WTC11 (cell line): ENCODE data around the gene WDR83. TPM values are rescaled to one million over a fixed set of nuclear protein-coding genes. Genes with fewer than 3 reads are reported as not detected.

ENCODE experiments used
- ATAC-seq: fragments of 200-7000 bp; cut with Tn5 transposase; 2 replicates; pipeline ENCODE4 v1.10.0; 2021; ENCODE audit warnings: mild to moderate bottlenecking, moderate library complexity
- CTCF ChIA-PET: fragments of 300-600 bp; sonication (Branson Sonifier 250); formaldehyde crosslinking; loops from one replicate; lab custom pipeline; 2021; ENCODE audit warnings: antibody characterized with exemption; lab: Charles Lee
- POLR2A ChIA-PET: fragments of 350-600 bp; sonication (Branson Sonifier 250); formaldehyde crosslinking; loops from one replicate; lab custom pipeline; 2021; ENCODE audit warnings: antibody characterized with exemption; lab: Charles Lee
- DNase-seq: peaks from one replicate; pipeline ENCODE4 v3.0.0; 2021; ENCODE audit warnings: low spot score
- H3K27ac Mint-ChIP-seq: 2 replicates; pipeline ENCODE4 v1.8.0; 2021; ENCODE audit warnings: mixed read lengths
- H3K27me3 Mint-ChIP-seq: 2 replicates; pipeline ENCODE4 v1.8.0; 2021; ENCODE audit warnings: low read depth, mild to moderate bottlenecking, moderate library complexity, mixed read lengths
- H3K36me3 Mint-ChIP-seq: 2 replicates; pipeline ENCODE4 v1.8.0; 2021; ENCODE audit warnings: mixed read lengths
- H3K4me1 Mint-ChIP-seq: 2 replicates; pipeline ENCODE4 v1.8.0; 2022; ENCODE audit warnings: mixed read lengths
- H3K4me3 Mint-ChIP-seq: 2 replicates; pipeline ENCODE4 v1.8.0; 2021; ENCODE audit warnings: mild to moderate bottlenecking, moderate library complexity, mixed read lengths
- H3K9me3 Mint-ChIP-seq: 2 replicates; pipeline ENCODE4 v1.8.0; 2021; ENCODE audit warnings: mixed read lengths
- CBFB ChIP-seq: sonication (generic); formaldehyde crosslinking; IDR thresholded peaks from 2 replicates; pipeline ENCODE4 v1.8.1; 2022; ENCODE audit warnings: mild to moderate bottlenecking, low read depth, missing genetic modification reagents
- CREM ChIP-seq: sonication (generic); formaldehyde crosslinking; IDR thresholded peaks from 2 replicates; pipeline ENCODE4 v1.8.1; 2022; ENCODE audit warnings: mild to moderate bottlenecking, missing genetic modification reagents, moderate library complexity
- ELF4 ChIP-seq: sonication (generic); formaldehyde crosslinking; IDR thresholded peaks from 2 replicates; pipeline ENCODE4 v1.8.1; 2022; ENCODE audit warnings: low read depth, mild to moderate bottlenecking, moderate library complexity, missing genetic modification reagents
- FOXJ3 ChIP-seq: sonication (generic); formaldehyde crosslinking; IDR thresholded peaks from 2 replicates; pipeline ENCODE4 v1.9.0; 2021; ENCODE audit warnings: missing genetic modification reagents, mild to moderate bottlenecking, borderline replicate concordance
- GABPB1 ChIP-seq: sonication (generic); formaldehyde crosslinking; IDR thresholded peaks from 2 replicates; pipeline ENCODE4 v1.8.1; 2023; ENCODE audit warnings: mild to moderate bottlenecking, missing genetic modification reagents
- MXD4 ChIP-seq: fragments of 250-450 bp; sonication (Bioruptor Pico); IDR thresholded peaks from 2 replicates; pipeline ENCODE4 v1.8.0; 2021; ENCODE audit warnings: mild to moderate bottlenecking, moderate library complexity, borderline replicate concordance
- MYBL2 ChIP-seq: sonication (generic); formaldehyde crosslinking; IDR thresholded peaks from 2 replicates; pipeline ENCODE4 v1.8.1; 2023; ENCODE audit warnings: mild to moderate bottlenecking, moderate library complexity, missing genetic modification reagents
- NFATC4 ChIP-seq: fragments of 250-450 bp; sonication (Bioruptor Pico); IDR thresholded peaks from 2 replicates; pipeline ENCODE4 v1.9.0; 2021; ENCODE audit warnings: mild to moderate bottlenecking
- SMAD4 ChIP-seq: sonication (generic); formaldehyde crosslinking; IDR thresholded peaks from 2 replicates; pipeline ENCODE4 v1.8.0; 2022; ENCODE audit warnings: mild to moderate bottlenecking, missing genetic modification reagents
- SP1 ChIP-seq: sonication (generic); formaldehyde crosslinking; conservative IDR thresholded peaks from 2 replicates; pipeline ENCODE4 v1.8.1; 2022; ENCODE audit warnings: missing genetic modification reagents
- ZNF263 ChIP-seq: sonication (generic); formaldehyde crosslinking; IDR thresholded peaks from 2 replicates; pipeline ENCODE4 v1.8.1; 2022; ENCODE audit warnings: low read depth, mild to moderate bottlenecking, moderate library complexity, missing genetic modification reagents
- ZNF396 ChIP-seq: fragments of 250-450 bp; sonication (Bioruptor Pico); IDR thresholded peaks from 2 replicates; pipeline ENCODE4 v1.8.0; 2021; ENCODE audit warnings: mild to moderate bottlenecking, moderate library complexity, borderline replicate concordance
- ZNF671 ChIP-seq: fragments of 250-450 bp; sonication (Bioruptor Pico); IDR thresholded peaks from 2 replicates; pipeline ENCODE4 v1.8.0; 2021; ENCODE audit warnings: mild to moderate bottlenecking
- total RNA-seq: library from RNA; stranded (reverse); gene quantifications from 3 replicates; pipeline ENCODE4 v1.2.3, GENCODE V29; 2021
- TF ChIP-seq, protein P1 (sequence below): sonication (generic); formaldehyde crosslinking; IDR thresholded peaks from 2 replicates; pipeline ENCODE4 v1.8.1; 2023; ENCODE audit warnings: mild to moderate bottlenecking, missing genetic modification reagents
- TF ChIP-seq, protein P2 (sequence below): fragments of 250-450 bp; sonication (Bioruptor Pico); IDR thresholded peaks from 2 replicates; pipeline ENCODE4 v1.9.0; 2021; ENCODE audit warnings: mild to moderate bottlenecking
- TF ChIP-seq, protein P3 (sequence below): sonication (generic); formaldehyde crosslinking; IDR thresholded peaks from 2 replicates; pipeline ENCODE4 v1.8.0; 2023; ENCODE audit warnings: missing genetic modification reagents, mild to moderate bottlenecking, borderline replicate concordance
- TF ChIP-seq, protein P4 (sequence below): sonication (generic); formaldehyde crosslinking; conservative IDR thresholded peaks from 2 replicates; pipeline ENCODE4 v1.8.1; 2023; ENCODE audit warnings: mild to moderate bottlenecking, low read depth, missing genetic modification reagents, moderate library complexity
- TF ChIP-seq, protein P5 (sequence below): sonication (generic); formaldehyde crosslinking; IDR thresholded peaks from 2 replicates; pipeline ENCODE4 v1.8.0; 2022; ENCODE audit warnings: mild to moderate bottlenecking, missing genetic modification reagents

WDR83 gene
- total RNA-seq, 1 experiment from 2014 or later, result 21.8 TPM

DNA sequence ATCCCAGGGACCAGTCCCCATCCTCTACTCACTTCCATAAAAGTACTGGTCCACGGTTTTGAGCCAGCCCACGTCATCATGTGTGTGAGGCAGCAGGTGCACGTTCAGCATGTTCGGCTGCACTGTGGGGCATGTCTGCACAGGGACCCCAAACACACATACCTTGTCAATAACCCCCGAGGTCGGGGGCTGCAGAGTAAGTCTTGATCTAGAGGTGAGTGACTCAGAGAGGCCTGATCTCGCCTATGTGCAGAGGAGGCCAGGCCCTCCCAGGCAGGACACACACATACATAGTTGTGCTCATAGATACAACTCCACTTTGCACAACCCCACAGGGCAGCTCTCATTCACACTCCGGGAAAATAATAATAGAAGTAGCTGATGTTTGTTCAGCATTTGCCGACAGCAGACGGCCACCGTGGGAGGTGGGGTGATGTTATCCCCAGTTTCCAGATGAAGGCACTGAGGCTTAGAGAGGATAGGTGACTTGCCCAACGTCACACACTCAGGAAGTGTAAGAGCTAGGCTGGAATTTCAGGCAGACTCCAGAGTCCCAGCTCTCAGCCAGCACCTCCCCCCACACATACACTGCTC, 839 bp upstream of the WDR83 start:
- CTCF ChIA-PET, result interaction anchor here (0.7 to 2.9 kb wide), 8 partner anchors 8 to 575 kb away, joined by 3 to 18 read pairs (median 5); no protein-coding TSS in a partner anchor
- no peaks in the 10 kb centered on the region for H3K9me3 Mint-ChIP-seq
- H3K27me3 Mint-ChIP-seq, result no peaks in the 10 kb centered on the region
- ATAC-seq, result no peak
- H3K4me1 Mint-ChIP-seq, result peaks cover 31% of the 10 kb centered on the region
- peak overlapping the region; percentile 98 for H3K4me3 Mint-ChIP-seq
- POLR2A ChIA-PET, result interaction anchor here (1.0 kb wide), 2 partner anchors 18 to 248 kb away, joined by 3 read pairs; no protein-coding TSS in a partner anchor
- H3K36me3 Mint-ChIP-seq, result peaks cover 8% of the 10 kb centered on the region; the same call in 1 of the 2 replicates
- peak overlapping the region; percentile 69 for H3K27ac Mint-ChIP-seq
- TF ChIP-seq ZNF263 (CRISPR knock-in tag) (no peak), CREM (CRISPR knock-in tag) (no peak), ZNF396 (CRISPR knock-in tag) (no peak), SP1 (CRISPR knock-in tag) (no peak), ZNF671 (CRISPR knock-in tag) (no peak), GABPB1 (CRISPR knock-in tag) (no peak), MXD4 (CRISPR knock-in tag) (no peak), CBFB (no peak)
- TF ChIP-seq, protein P1, sequence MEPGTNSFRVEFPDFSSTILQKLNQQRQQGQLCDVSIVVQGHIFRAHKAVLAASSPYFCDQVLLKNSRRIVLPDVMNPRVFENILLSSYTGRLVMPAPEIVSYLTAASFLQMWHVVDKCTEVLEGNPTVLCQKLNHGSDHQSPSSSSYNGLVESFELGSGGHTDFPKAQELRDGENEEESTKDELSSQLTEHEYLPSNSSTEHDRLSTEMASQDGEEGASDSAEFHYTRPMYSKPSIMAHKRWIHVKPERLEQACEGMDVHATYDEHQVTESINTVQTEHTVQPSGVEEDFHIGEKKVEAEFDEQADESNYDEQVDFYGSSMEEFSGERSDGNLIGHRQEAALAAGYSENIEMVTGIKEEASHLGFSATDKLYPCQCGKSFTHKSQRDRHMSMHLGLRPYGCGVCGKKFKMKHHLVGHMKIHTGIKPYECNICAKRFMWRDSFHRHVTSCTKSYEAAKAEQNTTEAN (CRISPR knock-in tag), result no peak
- TF ChIP-seq, protein P2, sequence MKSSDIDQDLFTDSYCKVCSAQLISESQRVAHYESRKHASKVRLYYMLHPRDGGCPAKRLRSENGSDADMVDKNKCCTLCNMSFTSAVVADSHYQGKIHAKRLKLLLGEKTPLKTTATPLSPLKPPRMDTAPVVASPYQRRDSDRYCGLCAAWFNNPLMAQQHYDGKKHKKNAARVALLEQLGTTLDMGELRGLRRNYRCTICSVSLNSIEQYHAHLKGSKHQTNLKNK (CRISPR knock-in tag), result no peak
- TF ChIP-seq, protein P3, sequence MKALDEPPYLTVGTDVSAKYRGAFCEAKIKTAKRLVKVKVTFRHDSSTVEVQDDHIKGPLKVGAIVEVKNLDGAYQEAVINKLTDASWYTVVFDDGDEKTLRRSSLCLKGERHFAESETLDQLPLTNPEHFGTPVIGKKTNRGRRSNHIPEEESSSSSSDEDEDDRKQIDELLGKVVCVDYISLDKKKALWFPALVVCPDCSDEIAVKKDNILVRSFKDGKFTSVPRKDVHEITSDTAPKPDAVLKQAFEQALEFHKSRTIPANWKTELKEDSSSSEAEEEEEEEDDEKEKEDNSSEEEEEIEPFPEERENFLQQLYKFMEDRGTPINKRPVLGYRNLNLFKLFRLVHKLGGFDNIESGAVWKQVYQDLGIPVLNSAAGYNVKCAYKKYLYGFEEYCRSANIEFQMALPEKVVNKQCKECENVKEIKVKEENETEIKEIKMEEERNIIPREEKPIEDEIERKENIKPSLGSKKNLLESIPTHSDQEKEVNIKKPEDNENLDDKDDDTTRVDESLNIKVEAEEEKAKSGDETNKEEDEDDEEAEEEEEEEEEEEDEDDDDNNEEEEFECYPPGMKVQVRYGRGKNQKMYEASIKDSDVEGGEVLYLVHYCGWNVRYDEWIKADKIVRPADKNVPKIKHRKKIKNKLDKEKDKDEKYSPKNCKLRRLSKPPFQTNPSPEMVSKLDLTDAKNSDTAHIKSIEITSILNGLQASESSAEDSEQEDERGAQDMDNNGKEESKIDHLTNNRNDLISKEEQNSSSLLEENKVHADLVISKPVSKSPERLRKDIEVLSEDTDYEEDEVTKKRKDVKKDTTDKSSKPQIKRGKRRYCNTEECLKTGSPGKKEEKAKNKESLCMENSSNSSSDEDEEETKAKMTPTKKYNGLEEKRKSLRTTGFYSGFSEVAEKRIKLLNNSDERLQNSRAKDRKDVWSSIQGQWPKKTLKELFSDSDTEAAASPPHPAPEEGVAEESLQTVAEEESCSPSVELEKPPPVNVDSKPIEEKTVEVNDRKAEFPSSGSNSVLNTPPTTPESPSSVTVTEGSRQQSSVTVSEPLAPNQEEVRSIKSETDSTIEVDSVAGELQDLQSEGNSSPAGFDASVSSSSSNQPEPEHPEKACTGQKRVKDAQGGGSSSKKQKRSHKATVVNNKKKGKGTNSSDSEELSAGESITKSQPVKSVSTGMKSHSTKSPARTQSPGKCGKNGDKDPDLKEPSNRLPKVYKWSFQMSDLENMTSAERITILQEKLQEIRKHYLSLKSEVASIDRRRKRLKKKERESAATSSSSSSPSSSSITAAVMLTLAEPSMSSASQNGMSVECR, result no peak
- TF ChIP-seq, all 79 proteins: peak for 0
- no peak for DNase-seq

DNA sequence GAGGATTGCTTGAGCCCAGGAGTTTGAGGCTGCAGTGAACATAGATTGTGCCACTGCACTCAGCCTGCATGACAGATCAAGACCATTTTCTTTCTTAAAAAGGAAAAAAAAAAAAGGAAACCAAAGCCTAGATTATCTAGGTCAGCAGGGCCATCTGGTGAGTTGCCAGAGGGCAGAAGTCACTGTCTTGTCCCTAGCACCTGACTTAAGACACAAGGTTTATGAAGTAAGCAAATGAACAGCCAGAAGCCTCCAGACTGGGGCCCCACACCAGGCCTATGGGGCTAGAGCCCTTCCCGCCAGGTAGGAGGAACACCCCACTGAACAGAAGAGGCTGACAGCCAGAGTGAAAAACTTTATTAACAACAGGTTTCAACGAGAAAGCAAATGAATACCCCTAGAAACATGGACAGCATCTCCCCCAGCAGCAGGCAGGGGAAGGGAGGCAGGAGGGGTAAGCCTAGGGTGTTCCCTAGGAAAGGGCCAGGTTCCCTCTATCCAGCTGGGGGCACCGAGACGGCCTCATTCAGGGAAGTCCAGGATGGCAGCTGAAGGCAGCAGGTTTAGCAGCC, 1.2 kb downstream of the WDR83 start:
- Mint-ChIP-seq H3K27ac (no peak overlapping the region), H3K4me3 (peak overlapping the region; percentile 98), H3K9me3 (no peaks in the 10 kb centered on the region), H3K36me3 (peaks cover 12% of the 10 kb centered on the region), H3K27me3 (no peaks in the 10 kb centered on the region), H3K4me1 (peaks cover 33% of the 10 kb centered on the region)
- ATAC-seq, result no peak
- POLR2A ChIA-PET, result no interaction called here
- DNase-seq, result no peak
- CTCF ChIA-PET, result interaction anchor here (1.8 to 2.9 kb wide), 2 partner anchors 10 to 28 kb away, joined by 6 to 18 read pairs; no protein-coding TSS in a partner anchor
- TF ChIP-seq FOXJ3 (CRISPR knock-in tag) (no peak), SMAD4 (CRISPR knock-in tag) (no peak), NFATC4 (CRISPR knock-in tag) (no peak), ELF4 (CRISPR knock-in tag) (no peak), MYBL2 (CRISPR knock-in tag) (no peak), ZNF671 (CRISPR knock-in tag) (no peak)
- TF ChIP-seq, protein P4, sequence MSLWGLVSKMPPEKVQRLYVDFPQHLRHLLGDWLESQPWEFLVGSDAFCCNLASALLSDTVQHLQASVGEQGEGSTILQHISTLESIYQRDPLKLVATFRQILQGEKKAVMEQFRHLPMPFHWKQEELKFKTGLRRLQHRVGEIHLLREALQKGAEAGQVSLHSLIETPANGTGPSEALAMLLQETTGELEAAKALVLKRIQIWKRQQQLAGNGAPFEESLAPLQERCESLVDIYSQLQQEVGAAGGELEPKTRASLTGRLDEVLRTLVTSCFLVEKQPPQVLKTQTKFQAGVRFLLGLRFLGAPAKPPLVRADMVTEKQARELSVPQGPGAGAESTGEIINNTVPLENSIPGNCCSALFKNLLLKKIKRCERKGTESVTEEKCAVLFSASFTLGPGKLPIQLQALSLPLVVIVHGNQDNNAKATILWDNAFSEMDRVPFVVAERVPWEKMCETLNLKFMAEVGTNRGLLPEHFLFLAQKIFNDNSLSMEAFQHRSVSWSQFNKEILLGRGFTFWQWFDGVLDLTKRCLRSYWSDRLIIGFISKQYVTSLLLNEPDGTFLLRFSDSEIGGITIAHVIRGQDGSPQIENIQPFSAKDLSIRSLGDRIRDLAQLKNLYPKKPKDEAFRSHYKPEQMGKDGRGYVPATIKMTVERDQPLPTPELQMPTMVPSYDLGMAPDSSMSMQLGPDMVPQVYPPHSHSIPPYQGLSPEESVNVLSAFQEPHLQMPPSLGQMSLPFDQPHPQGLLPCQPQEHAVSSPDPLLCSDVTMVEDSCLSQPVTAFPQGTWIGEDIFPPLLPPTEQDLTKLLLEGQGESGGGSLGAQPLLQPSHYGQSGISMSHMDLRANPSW (CRISPR knock-in tag), result no peak
- TF ChIP-seq, protein P5, sequence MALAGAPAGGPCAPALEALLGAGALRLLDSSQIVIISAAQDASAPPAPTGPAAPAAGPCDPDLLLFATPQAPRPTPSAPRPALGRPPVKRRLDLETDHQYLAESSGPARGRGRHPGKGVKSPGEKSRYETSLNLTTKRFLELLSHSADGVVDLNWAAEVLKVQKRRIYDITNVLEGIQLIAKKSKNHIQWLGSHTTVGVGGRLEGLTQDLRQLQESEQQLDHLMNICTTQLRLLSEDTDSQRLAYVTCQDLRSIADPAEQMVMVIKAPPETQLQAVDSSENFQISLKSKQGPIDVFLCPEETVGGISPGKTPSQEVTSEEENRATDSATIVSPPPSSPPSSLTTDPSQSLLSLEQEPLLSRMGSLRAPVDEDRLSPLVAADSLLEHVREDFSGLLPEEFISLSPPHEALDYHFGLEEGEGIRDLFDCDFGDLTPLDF (CRISPR knock-in tag), result no peak
